Measurements from ENCODE around the gene BATF.

BATF gene

GRCh38 chr14:75525969-75526368 lies 3.7 kb downstream of the BATF start:
- H3K4me3 ChIP-seq (ENCODE audit: low read depth, low read length), result no peak overlapping the region
- DNase-seq (ENCODE audit: low read depth, low spot score), result no peak
- POLR2A ChIA-PET, result no interaction called here
- CTCF ChIA-PET, result interaction anchor here (0.7 to 1.6 kb wide), 4 partner anchors 13 to 51 kb away, joined by 3 to 4 read pairs (median 4); no protein-coding TSS in a partner anchor
- no peak for TF ChIP-seq CTCF (IDR thresholded peaks at IDR 0.05; ENCODE audit: insufficient read depth, low read length, missing control alignments)

- DNase-seq (ENCODE audit: low read depth, low spot score), result no peak
- no peak overlapping the region for H3K4me3 ChIP-seq (ENCODE audit: low read depth, low read length)
- no peak for TF ChIP-seq CTCF (IDR thresholded peaks at IDR 0.05; ENCODE audit: insufficient read depth, low read length, missing control alignments)
- ChIA-PET CTCF (interaction anchor here (1.6 to 1.8 kb wide), 2 partner anchors 14 to 39 kb away, joined by 4 to 7 read pairs; no protein-coding TSS in a partner anchor), POLR2A (no interaction called here)
These were observed 5.3 kb downstream of the BATF start for GRCh38 chr14:75527449-75528163.

- ChIA-PET POLR2A (no interaction called here), CTCF (interaction anchor here (1.1 to 1.6 kb wide), 3 partner anchors 29 to 226 kb away, joined by 3 to 4 read pairs (median 3); no protein-coding TSS in a partner anchor)
- DNase-seq (ENCODE audit: low read depth, low spot score), result no peak
- no peak for TF ChIP-seq CTCF (IDR thresholded peaks at IDR 0.05; ENCODE audit: insufficient read depth, low read length, missing control alignments)
- H3K4me3 ChIP-seq (ENCODE audit: low read depth, low read length), result no peak overlapping the region
These were observed 9.0 kb downstream of the BATF start for GRCh38 chr14:75531256-75531655.

- ChIA-PET CTCF (interaction anchor here (1.1 to 1.6 kb wide), 3 partner anchors 29 to 226 kb away, joined by 3 to 4 read pairs (median 3); no protein-coding TSS in a partner anchor), POLR2A (no interaction called here)
- no peak for TF ChIP-seq CTCF (IDR thresholded peaks at IDR 0.05; ENCODE audit: insufficient read depth, low read length, missing control alignments)
- peak; percentile 3 for DNase-seq (ENCODE audit: low read depth, low spot score)
- H3K4me3 ChIP-seq (ENCODE audit: low read depth, low read length), result no peak overlapping the region
These were observed 9.5 kb downstream of the BATF start for GRCh38 chr14:75531660-75532317.

- ChIA-PET CTCF (interaction anchor here (1.1 to 2.7 kb wide), 3 partner anchors 12 to 44 kb away, joined by 4 to 12 read pairs (median 4); partner anchors contain the start of gene BATF), POLR2A (no interaction called here)
- no peak for DNase-seq (ENCODE audit: low read depth, low spot score)
- H3K4me3 ChIP-seq (ENCODE audit: low read depth, low read length), result no peak overlapping the region
- TF ChIP-seq CTCF (IDR thresholded peaks at IDR 0.05; ENCODE audit: insufficient read depth, low read length, missing control alignments), result no peak
These were observed 11.7 kb downstream of the BATF start for GRCh38 chr14:75533791-75534555.
